Measurements from ENCODE around the gene TMPRSS4. TPM values are rescaled to one million over a fixed set of nuclear protein-coding genes. Genes with fewer than 3 reads are reported as not detected.

TMPRSS4 gene
- total RNA-seq, 2 donors from 2014 or later, result not detected

DNA sequence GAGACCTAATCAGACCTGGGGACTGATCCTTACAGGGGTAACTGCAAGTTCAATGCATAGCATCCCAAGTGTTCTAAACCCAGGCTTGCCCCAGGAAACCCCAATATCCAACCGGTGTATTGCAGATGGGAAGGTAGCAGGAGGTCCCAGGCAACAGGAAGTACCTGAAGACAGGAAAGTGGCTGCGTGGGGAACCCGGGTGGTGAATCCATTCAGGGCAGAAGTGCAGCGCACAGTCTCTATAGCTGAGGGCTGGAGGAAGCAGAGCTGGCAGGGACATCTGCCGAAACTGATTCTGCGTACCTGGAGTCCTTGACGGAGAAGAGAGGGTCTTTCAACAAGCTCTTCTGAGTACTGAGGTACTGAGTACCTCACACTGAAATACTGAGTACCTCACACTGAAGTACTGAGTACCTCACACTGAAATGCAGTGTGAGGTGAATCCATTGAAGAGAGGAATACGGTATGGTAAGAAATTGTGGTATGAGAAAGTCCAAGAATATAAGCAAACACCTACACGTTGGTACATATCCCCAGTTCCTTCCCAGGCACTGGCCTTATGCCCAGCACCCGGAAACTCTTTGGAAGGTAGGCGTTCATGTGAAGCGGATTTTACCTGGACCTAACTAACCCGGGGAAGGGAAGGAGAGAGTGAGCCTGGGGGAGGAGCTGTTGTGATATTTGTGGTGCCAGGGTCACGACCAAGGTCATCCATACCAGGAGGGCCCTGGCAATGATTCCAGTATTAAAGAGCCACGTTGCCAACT is 55.7 kb downstream of the TMPRSS4 start:
- H3K27ac Mint-ChIP-seq, result peak overlapping the region in 1 of 2 donors; percentile 28
- no peaks in the 10 kb centered on the region for H3K9me3 Mint-ChIP-seq
- ATAC-seq, result no peak
- no peaks in the 10 kb centered on the region for H3K36me3 Mint-ChIP-seq
- DNase-seq (ENCODE audit: low spot score in 2 of 2), result no peak

DNA sequence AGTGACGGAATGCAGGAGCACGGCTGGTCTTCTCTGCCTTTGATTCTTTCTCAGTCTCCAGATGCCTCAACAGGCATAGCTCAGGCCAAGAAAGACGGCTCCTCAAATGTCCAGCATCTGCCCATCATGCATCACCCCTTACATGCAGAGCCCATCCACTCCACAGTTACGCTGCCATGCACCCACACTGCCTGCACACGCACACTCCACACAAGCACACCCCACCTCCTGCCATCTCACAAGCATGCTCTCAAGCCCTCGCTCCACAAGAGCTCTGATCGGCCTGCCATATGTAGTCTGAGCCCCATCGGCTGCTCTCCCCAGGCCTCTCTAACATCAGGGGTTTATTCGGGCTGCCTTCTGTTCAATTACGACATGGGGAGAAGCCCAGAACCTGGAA is 56.9 kb downstream of the TMPRSS4 start:
- H3K9me3 Mint-ChIP-seq, result no peaks in the 10 kb centered on the region
- no peak overlapping the region for H3K27ac Mint-ChIP-seq
- no peak for ATAC-seq

DNA sequence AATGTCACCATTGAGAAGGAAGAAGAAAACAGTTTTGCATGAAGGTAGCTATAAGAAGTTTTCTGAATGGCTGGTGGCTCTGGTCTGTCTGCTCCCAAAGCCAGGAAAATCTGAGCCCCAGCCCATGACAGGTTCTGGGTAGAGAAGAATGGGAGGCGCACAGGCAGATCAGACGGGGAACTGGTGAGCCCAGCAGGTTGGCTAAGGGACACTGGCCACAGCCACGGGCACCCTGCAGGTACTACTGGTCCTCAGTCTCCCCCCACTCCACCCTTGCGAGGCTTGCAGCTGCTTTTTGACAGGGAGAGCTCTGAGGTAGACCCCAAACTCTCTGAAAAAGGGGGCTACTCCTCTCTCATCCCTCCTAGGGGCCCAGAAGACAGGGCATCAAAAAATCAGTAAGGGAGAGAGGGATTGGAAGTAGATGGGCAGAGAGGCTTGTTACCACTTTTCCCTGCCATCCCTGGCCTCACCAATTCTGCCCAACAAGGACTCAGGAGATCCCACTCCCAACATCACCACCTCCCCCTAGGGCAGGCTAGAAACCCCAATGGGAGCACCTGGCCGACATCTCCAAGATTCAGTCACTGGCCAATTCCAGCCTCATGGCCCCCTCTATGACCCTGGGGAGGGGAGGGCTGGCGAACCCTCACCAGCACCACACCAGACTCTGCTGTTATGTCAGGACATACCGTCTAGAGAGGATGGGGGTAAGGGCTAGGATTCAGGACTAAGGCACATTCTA is 58.3 kb downstream of the TMPRSS4 start:
- ATAC-seq, result no peak
- no peaks in the 10 kb centered on the region for H3K9me3 Mint-ChIP-seq
- peak overlapping the region in 1 of 2 donors; percentile 3 for H3K27ac Mint-ChIP-seq

More for the DNA sequence above, 56.9 kb downstream of the TMPRSS4 start:
- no peak for DNase-seq (ENCODE audit: low spot score in 2 of 2)
- H3K36me3 Mint-ChIP-seq, result no peaks in the 10 kb centered on the region

DNA sequence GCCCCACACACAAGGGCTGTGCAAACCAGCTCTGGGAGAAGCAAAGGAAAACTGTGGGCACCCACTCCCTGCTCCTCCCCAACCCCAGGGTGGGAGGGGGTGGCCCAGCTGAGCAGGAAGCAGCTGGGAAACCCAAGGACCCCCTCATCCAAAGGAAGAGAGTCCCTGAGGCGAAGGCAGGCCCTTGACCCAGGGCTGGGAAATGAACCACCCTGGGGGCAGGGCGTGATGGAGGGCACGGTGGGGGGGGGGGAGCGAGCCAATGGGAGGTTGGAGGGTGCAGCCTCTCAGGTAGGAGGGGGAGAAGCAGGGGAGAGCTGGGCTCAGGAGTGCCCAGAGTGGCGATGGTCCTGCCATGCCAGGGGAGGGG is 58.9 kb downstream of the TMPRSS4 start:
- no peaks in the 10 kb centered on the region for H3K36me3 Mint-ChIP-seq
- peak overlapping the region in 1 of 2 donors; percentile 3 for H3K27ac Mint-ChIP-seq
- no peaks in the 10 kb centered on the region for H3K9me3 Mint-ChIP-seq
- DNase-seq (ENCODE audit: low spot score in 2 of 2) (no peak), ATAC-seq (no peak)

More for the DNA sequence above, 58.3 kb downstream of the TMPRSS4 start:
- H3K36me3 Mint-ChIP-seq, result no peaks in the 10 kb centered on the region
- DNase-seq (ENCODE audit: low spot score in 2 of 2), result no peak

DNA sequence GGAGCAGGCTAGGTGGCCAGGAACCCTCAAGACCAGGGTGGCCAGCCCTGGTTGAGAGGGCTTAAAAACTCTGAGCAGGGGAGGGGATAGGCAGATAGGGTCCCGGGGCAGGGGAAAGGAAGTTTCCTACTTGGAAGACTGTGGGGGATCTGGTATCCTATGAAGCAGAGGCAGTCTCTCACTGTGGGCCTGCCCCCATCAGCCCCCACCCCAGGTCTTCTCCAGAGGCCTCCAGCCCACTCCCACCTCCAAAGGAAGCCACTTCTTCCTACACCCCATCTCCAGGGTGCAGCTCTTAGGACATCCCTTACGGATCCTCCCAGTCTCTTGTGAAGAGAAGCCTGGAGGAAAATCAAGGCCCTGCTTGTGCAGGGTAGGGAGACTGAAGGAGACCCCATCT is 59.5 kb downstream of the TMPRSS4 start:
- H3K27ac Mint-ChIP-seq, result no peak overlapping the region
- H3K36me3 Mint-ChIP-seq, result no peaks in the 10 kb centered on the region
- H3K9me3 Mint-ChIP-seq, result no peaks in the 10 kb centered on the region

DNA sequence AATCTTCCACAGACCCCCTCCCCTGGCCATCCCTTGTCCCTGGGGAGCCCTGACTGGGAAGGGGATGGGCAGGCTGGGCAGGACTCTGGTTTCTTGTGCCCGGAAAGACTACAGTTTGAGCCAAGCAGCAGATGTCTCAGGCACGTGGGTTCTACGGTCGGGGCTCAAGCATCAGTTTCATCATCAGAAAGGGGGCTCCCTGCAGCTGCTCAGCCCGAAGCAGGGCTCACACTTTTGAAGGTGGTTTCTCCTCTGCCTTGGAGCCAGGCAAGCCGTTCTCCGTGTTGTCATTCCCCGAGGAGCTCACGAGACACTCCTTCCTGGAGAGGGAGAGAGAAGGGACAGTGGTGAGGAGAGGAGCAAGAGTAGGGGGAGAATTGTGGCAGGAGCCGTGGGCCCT is 59.9 kb downstream of the TMPRSS4 start:
- no peaks in the 10 kb centered on the region for H3K36me3 Mint-ChIP-seq
- no peak for ATAC-seq
- DNase-seq (ENCODE audit: low spot score in 2 of 2), result no peak
- H3K27ac Mint-ChIP-seq, result no peak overlapping the region
- H3K9me3 Mint-ChIP-seq, result no peaks in the 10 kb centered on the region

More for the DNA sequence above, 59.5 kb downstream of the TMPRSS4 start:
- no peak for DNase-seq (ENCODE audit: low spot score in 2 of 2)
- no peak for ATAC-seq

DNA sequence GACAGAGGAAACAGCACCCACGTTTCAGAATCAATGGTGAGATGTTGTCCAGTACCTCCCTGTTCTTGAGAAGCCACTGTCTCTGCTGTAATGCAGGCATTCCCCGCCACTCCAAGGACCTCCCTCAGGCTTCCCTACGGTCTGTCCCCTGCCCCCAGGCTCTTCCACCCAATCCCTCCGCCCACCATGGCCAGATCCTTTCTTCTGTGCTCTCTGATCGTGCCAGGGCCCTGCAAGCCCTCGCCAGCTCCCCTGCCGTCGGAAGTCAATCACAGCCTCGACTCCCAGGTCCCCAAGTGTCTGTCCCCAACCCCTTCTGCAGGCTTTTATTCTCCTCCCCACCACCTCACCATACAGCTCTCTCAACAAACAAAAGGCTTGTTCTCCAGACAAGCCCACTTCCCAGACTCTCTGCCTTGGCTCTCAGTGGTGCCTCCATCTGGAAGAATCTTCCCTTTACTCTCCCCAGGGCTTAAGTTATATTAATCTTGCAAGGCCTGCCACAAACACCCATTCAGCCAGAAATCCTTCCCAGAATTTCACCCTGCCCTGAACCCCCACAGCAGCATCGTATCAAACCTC is 62.1 kb downstream of the TMPRSS4 start:
- Mint-ChIP-seq H3K9me3 (no peaks in the 10 kb centered on the region), H3K36me3 (no peaks in the 10 kb centered on the region), H3K27ac (peak overlapping the region in 1 of 2 donors; percentile 51)
- no peak for DNase-seq (ENCODE audit: low spot score in 2 of 2)
- no peak for ATAC-seq

DNA sequence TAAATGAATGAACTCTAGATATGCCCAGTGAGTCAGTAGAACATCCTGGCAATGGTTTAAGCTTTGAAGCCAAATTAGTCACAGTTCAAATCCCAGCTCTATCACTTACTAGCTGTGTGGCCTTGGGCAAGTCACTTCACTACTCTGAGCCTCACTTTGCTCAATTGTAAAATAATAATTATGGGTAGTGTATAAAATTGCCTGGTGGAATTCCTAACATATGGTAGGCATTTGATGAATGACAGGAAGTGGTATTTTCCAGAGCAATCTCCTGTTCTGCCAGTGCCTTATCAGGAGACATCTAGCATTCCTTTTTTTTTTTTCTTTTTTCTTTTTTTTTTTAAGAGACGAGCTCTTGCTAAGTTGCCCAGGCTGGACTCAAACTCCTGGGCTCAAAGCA is 62.7 kb downstream of the TMPRSS4 start:
- Mint-ChIP-seq H3K27ac (no peak overlapping the region), H3K36me3 (no peaks in the 10 kb centered on the region), H3K9me3 (no peaks in the 10 kb centered on the region)
- ATAC-seq (peak; percentile 48 to 77), DNase-seq (ENCODE audit: low spot score in 2 of 2) (no peak)

DNA sequence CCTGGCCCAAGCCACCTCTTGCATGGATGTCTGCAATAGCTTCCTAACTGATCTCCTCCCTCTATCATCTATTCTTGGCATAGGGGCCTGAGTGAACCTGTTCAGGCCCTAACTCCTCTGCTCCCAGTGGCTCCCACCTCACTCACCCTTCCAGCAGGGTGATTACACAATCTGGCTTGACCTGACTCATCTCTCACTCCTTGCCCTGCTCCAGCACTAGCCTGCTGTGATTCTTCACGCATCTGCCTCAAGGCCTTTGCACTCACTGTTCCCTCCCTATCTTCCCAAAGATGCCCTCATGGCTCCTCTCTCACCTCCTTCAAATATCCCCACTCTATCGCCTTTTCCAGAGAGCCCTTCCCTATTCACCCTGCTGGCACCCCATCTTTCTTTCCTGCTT is 65.2 kb downstream of the TMPRSS4 start:
- H3K27ac Mint-ChIP-seq, result peak overlapping the region; percentile 1 to 28
- no peaks in the 10 kb centered on the region for H3K9me3 Mint-ChIP-seq

DNA sequence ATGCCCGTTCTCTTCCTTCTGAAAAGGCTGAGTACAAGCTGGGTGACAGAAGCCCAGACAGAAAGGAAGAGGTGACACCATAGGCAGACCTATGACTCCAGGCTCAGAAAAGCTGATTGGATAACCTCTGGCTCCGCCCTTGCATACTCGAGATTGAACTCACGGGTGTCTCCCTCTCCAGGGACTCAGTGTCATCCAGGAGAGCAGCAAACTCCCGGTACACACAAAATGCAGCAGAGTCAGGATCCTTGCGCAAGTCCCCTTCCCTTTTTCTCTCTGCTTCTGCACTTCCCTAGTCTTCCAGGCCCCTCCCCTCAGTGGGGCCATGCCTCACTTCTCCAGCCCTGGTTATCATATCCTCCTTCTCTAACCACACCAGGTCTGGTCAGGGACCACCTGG is 65.9 kb downstream of the TMPRSS4 start:
- Mint-ChIP-seq H3K9me3 (no peaks in the 10 kb centered on the region), H3K27ac (no peak overlapping the region), H3K36me3 (no peaks in the 10 kb centered on the region)
- DNase-seq (ENCODE audit: low spot score in 2 of 2) (no peak), ATAC-seq (peak in 1 of 2 donors; percentile 39)

More for the DNA sequence above, 65.2 kb downstream of the TMPRSS4 start:
- DNase-seq (ENCODE audit: low spot score in 2 of 2), result no peak
- H3K36me3 Mint-ChIP-seq, result no peaks in the 10 kb centered on the region
- ATAC-seq, result no peak

DNA sequence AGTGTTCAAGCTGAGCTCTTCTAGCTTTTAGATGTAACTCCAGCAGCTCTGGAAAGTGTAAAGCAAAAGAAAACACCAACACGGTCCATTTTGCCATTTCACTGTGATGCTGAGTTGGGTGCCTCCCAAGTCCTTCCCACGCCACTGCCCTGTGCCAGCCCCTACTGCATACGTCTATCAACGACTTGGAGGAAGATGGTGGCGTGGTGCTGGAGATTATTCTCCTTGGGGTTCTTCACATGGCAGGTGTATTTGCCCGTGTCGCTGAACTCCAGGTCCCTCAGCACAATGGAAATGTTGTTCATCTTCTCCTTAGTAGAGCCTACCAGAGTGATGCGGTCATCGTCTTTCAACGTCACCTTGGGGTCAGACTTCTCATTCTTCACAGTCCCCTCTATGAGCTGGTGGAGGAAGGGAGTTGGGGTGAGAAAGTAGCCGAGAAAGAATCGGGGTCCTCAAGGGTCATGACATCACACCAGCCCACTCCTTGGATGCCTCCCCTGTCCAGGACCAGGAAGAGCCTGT is 66.8 kb downstream of the TMPRSS4 start:
- Mint-ChIP-seq H3K36me3 (no peaks in the 10 kb centered on the region), H3K27ac (no peak overlapping the region), H3K9me3 (no peaks in the 10 kb centered on the region)
- no peak for DNase-seq (ENCODE audit: low spot score in 2 of 2)
- no peak for ATAC-seq

DNA sequence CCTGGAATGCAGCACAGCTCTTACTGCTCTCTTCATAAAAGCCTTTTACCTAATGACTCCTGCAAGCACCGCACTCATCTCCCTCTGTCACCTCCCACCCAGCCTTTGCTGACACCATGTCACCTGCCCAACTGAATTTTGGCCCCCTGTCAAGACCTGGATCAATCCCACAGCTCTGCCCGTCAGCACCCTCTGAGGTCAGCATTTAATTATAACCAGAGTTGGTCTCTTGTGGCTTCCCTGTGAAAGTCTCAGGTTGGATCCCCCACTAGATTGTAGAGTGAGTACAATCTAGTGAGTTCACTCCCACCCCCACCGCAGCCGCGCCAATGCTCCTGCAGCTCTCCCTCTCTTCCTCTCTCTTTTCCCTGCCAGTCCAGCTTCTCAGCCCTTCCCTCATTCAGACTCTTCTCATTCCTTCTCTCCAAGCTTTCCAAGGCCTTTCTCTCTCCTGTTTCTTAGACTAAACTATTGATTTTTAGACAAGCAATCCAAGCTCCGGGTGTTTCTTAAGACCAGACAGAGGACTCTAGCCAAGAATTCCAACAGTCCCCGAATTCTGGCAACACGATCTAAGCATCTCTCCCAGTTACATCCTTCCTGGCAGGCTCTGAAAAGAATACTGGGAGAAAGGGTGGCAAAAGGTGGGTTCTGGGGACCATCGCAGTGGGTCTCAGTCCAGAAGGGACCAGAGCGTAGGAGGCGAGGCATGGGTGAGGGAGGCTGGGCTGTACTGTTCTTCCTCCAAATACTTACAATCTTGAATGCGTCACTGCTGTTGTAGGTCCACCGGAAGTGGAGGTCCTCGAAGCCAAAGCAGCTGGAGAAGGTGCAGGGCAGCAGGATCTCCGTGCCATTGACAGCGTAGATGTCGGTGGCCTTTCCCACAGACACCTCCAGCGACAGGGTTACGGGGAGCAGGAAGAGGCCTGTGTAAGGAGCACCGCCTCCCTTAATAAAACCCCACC is 67.7 kb downstream of the TMPRSS4 start:
- ATAC-seq (no peak), DNase-seq (ENCODE audit: low spot score in 2 of 2) (no peak)
- Mint-ChIP-seq H3K27ac (no peak overlapping the region), H3K9me3 (no peaks in the 10 kb centered on the region), H3K36me3 (no peaks in the 10 kb centered on the region)

DNA sequence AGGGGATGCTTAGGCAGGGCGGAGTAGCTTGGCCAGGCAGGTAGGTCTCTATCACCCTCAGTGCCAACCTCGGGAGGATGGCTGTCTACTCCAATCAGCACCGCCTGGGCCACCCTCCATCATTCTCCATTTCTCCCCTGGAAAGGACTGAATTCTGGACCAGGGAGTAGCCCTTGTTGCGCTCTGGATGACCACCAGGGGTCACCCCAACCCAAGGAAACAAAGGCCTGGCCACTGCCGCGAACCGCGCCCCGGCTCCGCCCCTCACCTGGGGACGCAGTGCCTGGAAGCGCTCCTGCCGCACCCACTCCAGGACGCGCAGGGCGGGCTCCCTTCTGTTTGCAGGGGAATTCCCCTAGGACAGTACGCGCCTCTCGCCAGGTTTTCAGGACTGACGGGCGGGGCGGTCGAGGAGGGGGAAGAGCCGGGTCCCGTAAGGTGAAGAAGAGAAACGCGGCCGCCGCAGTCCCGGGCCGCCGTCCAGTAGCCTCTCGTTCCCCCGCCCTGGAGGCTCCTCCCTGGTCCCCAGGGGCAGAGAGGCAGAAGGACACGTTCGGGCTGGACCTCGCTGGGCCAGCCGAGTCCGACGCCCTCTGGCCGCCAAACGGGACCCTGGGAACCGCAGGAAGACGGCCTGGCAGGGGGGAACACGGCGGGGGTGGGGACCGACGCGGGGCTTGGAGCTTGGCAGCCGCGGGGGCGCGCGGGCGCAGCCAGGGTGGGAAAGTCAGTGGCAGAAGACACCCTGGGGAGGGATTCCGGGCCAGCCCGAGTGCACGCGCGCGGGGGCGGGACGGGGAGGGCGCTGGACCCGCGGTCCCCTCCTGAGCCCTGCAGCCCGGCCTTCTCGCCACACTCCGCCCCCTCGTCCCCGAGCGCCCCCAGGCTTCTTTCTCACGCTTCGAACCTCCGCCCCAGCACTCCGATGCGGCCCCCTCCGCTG is 68.7 kb downstream of the TMPRSS4 start:
- H3K9me3 Mint-ChIP-seq, result no peaks in the 10 kb centered on the region
- H3K27ac Mint-ChIP-seq, result no peak overlapping the region
- H3K36me3 Mint-ChIP-seq, result no peaks in the 10 kb centered on the region
- peak; percentile 92 to 93 for DNase-seq (ENCODE audit: low spot score in 2 of 2)
- ATAC-seq, result peak; percentile 96 to 99

DNA sequence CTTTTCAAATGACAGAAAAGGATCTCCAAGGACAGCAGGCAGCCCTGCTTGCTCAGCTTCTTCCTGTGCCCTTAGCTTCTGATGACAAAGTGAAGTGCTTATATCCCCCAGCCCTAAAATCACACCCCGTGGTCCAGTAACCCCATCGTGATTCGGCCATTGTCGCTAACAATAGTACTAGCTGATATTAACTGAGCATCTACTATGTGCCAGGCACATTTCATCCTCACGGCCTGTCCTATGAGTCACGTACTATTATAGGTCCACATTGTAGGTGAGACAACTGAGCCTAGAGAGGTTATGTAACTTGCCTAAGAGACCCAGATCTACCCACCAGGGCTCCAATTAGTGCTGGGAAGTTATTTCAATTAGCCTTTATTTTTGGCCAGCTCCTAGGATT is 69.7 kb downstream of the TMPRSS4 start:
- DNase-seq (ENCODE audit: low spot score in 2 of 2) (no peak), ATAC-seq (no peak)
- no peaks in the 10 kb centered on the region for H3K9me3 Mint-ChIP-seq
- H3K27ac Mint-ChIP-seq, result no peak overlapping the region
- H3K36me3 Mint-ChIP-seq, result no peaks in the 10 kb centered on the region

DNA sequence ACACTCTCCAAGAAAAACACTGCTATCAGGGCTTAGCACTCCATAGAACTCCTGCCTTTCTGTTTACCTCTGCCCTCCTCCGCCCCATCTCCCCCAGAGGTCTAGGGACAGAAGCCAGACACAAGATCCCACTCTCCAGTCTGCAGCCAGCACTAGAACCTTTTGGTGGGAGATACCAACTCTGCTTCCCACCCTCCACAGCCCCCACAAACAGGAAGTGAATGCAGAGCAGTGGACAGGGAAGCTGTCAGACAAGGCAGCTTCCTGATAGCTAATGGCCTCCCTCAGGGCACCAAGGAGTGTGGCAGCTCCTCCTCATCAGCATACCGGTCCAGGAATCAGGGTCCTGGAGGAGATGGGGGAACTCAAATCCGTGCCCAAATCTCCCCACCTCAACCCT is 70.6 kb downstream of the TMPRSS4 start:
- ATAC-seq (no peak), DNase-seq (ENCODE audit: low spot score in 2 of 2) (no peak)
- Mint-ChIP-seq H3K9me3 (no peaks in the 10 kb centered on the region), H3K36me3 (no peaks in the 10 kb centered on the region), H3K27ac (no peak overlapping the region)
